ENCODE results near the gene TXNDC17.

GRCh38 chr17:6642592-6642991 lies 1.7 kb downstream of the TXNDC17 start:
- no peak for TF ChIP-seq GATA2 (IDR thresholded peaks at IDR 0.05; ENCODE audit: low read depth, low read length)
- TF ChIP-seq GATA3 (IDR thresholded peaks at IDR 0.05; ENCODE audit: low read depth, low read length): no peak
